ENCODE data around the gene ERBB4.

Gene ERBB4

DNA sequence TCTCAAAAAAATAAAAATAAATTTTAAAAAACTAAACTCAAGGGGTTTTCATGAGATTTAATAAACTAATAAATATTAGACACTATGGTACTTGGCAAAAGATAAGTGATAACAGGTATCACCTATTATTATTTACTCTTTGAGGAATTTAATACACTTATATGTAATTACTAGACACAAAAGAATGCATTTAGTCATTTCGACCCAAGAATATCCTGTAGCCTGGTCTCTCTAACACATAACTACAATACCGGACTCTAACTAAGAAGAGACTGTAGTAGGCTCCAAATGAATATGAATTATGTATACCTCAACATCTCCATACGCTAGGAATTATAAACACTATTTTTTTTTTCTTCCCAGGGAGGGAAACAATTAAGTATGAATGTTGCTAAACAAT lies 1131.5 kb downstream of the ERBB4 start:
- H3K27ac ChIP-seq (ENCODE audit: low read length) = no peak overlapping the region
- H3K9ac ChIP-seq (ENCODE audit: low read depth, low read length) = no peak overlapping the region
- H3K4me1 ChIP-seq (ENCODE audit: insufficient read depth, low read length) = peaks cover 3% of the 10 kb centered on the region; the same call in 1 of the 2 replicates
- no peaks in the 10 kb centered on the region for H3K36me3 ChIP-seq (ENCODE audit: insufficient read depth, low read depth, low read length)
- H3K27me3 ChIP-seq (ENCODE audit: insufficient read depth, low read length) = no peaks in the 10 kb centered on the region
- no peaks in the 10 kb centered on the region for H3K9me3 ChIP-seq (ENCODE audit: insufficient read depth, low read depth, low read length)
- H3K4me3 ChIP-seq (ENCODE audit: low read length) = no peak overlapping the region

DNA sequence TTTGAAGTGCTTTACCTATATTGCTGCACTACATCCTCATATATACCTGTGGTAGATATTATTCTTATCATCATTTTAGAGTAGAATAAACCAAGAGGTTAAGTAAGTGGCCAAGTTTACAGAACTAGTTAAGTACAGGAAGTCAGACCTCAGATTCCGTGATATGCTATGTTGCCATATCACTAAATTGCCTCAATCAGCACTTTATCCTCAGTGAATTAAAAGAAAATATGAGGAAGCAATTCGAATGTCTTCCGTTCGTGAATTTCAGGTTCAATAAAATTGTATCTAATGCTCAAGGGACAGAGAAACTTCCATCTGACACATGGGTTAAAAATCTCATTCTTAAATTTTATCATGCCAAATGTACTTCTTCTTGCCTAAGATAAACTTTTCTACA lies 1133.6 kb downstream of the ERBB4 start:
- H3K36me3 ChIP-seq (ENCODE audit: insufficient read depth, low read depth, low read length) = no peaks in the 10 kb centered on the region
- peaks cover 3% of the 10 kb centered on the region; the same call in 1 of the 2 replicates for H3K4me1 ChIP-seq (ENCODE audit: insufficient read depth, low read length)
- H3K27me3 ChIP-seq (ENCODE audit: insufficient read depth, low read length) = no peaks in the 10 kb centered on the region
- H3K9me3 ChIP-seq (ENCODE audit: insufficient read depth, low read depth, low read length) = no peaks in the 10 kb centered on the region
- H3K27ac ChIP-seq (ENCODE audit: low read length) = no peak overlapping the region
- H3K4me3 ChIP-seq (ENCODE audit: low read length) = no peak overlapping the region
- H3K9ac ChIP-seq (ENCODE audit: low read depth, low read length) = no peak overlapping the region

DNA sequence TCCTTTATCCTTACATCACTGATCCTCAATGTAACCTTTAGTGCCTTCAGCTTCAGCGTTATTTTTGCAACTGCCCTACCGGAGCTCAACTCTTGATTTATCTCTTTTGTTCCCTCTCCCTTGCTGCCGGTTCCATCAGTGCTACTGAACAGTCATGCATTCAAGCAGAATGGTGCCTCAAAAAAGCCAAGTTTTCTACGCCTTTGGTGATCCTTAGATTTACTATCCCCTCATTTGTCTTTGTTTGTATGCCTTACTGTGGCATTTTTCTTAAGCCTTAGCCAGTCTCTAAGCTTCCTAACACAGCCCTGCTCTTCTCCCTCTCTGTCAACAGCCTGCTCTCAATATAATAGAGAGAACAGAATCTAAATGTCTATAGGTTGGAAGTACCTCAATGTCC lies 1134.5 kb downstream of the ERBB4 start:
- H3K9ac ChIP-seq (ENCODE audit: low read depth, low read length) = no peak overlapping the region
- no peaks in the 10 kb centered on the region for H3K9me3 ChIP-seq (ENCODE audit: insufficient read depth, low read depth, low read length)
- no peaks in the 10 kb centered on the region for H3K27me3 ChIP-seq (ENCODE audit: insufficient read depth, low read length)
- no peak overlapping the region for H3K4me3 ChIP-seq (ENCODE audit: low read length)
- H3K27ac ChIP-seq (ENCODE audit: low read length) = no peak overlapping the region
- H3K36me3 ChIP-seq (ENCODE audit: insufficient read depth, low read depth, low read length) = no peaks in the 10 kb centered on the region
- H3K4me1 ChIP-seq (ENCODE audit: insufficient read depth, low read length) = peaks cover 3% of the 10 kb centered on the region; the same call in 1 of the 2 replicates

DNA sequence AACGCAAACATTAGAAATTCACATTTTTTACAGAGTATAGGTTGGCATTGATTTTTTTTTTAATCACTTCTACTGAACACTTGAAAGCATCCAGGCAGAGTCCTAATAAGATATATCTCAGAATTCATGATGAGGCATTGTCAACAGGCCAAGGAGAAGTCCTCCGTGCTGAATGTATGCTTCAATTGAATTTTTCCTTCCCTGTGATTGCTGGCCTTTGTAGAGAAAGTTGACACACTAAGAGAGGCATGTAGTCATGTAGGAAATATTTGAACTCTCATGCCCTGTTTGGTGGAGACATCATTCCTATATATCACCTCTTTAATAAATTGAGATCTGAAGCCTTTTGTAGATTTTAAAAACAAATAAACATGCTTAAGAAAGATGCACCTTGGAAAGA lies 1137.3 kb downstream of the ERBB4 start:
- Histone ChIP-seq H3K9ac (ENCODE audit: low read depth, low read length) (no peak overlapping the region), H3K4me1 (ENCODE audit: insufficient read depth, low read length) (0 out of 2 replicates have a peak, but pooled peaks cover 3% of the 10 kb centered on the region)

DNA sequence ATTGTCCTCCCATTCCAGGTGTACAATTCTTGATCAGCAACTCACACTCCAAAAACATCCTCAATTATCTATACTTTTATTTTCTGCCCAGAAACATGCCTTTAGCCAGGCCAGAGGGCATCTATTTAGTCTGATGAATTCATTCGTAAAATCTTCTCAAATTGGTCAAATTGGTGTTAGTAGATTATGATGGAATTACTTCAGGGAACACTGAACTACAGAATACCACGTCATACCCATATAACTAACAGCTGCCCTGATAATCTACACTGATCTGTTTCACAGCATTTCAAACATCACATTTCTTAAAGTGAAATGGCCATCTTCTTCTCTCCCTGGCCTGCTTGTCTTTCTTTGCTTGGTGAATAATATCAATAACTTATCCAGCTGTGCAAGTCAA lies 1140.8 kb downstream of the ERBB4 start:
- Histone ChIP-seq H3K9me3 (ENCODE audit: insufficient read depth, low read depth, low read length) (no peaks in the 10 kb centered on the region), H3K27ac (ENCODE audit: low read length) (no peak overlapping the region), H3K36me3 (ENCODE audit: insufficient read depth, low read depth, low read length) (no peaks in the 10 kb centered on the region), H3K4me1 (ENCODE audit: insufficient read depth, low read length) (no peaks in the 10 kb centered on the region; the same call in 1 of the 2 replicates), H3K27me3 (ENCODE audit: insufficient read depth, low read length) (no peaks in the 10 kb centered on the region), H3K4me3 (ENCODE audit: low read length) (no peak overlapping the region), H3K9ac (ENCODE audit: low read depth, low read length) (no peak overlapping the region)

More for the DNA sequence above, 1137.3 kb downstream of the ERBB4 start:
- Histone ChIP-seq H3K27ac (ENCODE audit: low read length) (no peak overlapping the region), H3K9me3 (ENCODE audit: insufficient read depth, low read depth, low read length) (no peaks in the 10 kb centered on the region), H3K27me3 (ENCODE audit: insufficient read depth, low read length) (no peaks in the 10 kb centered on the region), H3K4me3 (ENCODE audit: low read length) (no peak overlapping the region), H3K36me3 (ENCODE audit: insufficient read depth, low read depth, low read length) (no peaks in the 10 kb centered on the region)

DNA sequence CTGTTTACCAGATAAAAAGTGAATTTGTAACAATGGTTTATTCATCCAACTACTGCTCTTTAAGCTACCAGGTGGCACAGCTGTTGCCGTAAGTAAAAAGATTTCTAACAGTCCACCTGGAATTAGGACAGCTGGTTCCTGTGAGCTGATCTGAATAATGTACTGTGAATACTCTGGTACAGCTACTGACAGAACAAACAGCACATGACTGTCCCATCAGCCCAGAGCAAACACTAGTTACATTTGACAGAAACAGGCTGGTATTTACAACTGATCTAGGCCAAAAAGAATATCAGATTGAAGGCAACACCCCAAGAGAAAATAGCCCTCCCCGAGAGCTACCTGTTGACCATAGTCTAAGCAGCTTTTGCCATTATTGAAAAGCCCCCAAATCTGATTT lies 1141.8 kb downstream of the ERBB4 start:
- Histone ChIP-seq H3K9ac (ENCODE audit: low read depth, low read length) (peak overlapping the region; percentile 21; the same call in 1 of the 2 replicates), H3K9me3 (ENCODE audit: insufficient read depth, low read depth, low read length) (no peaks in the 10 kb centered on the region), H3K27me3 (ENCODE audit: insufficient read depth, low read length) (no peaks in the 10 kb centered on the region), H3K36me3 (ENCODE audit: insufficient read depth, low read depth, low read length) (no peaks in the 10 kb centered on the region), H3K4me1 (ENCODE audit: insufficient read depth, low read length) (no peaks in the 10 kb centered on the region; the same call in 1 of the 2 replicates), H3K27ac (ENCODE audit: low read length) (no peak overlapping the region), H3K4me3 (ENCODE audit: low read length) (no peak overlapping the region)

DNA sequence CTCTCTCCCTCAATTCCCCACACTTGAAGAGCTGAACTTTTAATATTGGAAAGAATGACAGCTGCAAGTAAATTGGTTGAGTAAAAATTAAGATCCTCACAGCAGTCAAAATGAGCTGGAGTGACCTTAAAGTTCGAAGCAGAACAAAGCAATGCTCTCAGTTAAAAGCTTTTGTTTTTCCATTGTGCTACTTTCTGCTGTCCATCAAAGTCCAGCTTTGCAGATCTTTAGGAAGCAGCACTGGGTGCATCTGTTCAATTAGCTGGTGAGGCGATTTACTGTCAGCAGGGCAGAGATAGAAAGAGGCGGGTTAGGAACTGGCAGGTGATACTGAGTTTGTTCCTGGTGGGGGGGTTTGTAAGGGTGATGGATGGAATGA lies 1147.4 kb downstream of the ERBB4 start:
- Histone ChIP-seq H3K9ac (ENCODE audit: low read depth, low read length) (no peak overlapping the region), H3K27ac (ENCODE audit: low read length) (no peak overlapping the region), H3K4me3 (ENCODE audit: low read length) (no peak overlapping the region), H3K36me3 (ENCODE audit: insufficient read depth, low read depth, low read length) (no peaks in the 10 kb centered on the region), H3K27me3 (ENCODE audit: insufficient read depth, low read length) (no peaks in the 10 kb centered on the region), H3K4me1 (ENCODE audit: insufficient read depth, low read length) (peaks cover 5% of the 10 kb centered on the region), H3K9me3 (ENCODE audit: insufficient read depth, low read depth, low read length) (no peaks in the 10 kb centered on the region)

DNA sequence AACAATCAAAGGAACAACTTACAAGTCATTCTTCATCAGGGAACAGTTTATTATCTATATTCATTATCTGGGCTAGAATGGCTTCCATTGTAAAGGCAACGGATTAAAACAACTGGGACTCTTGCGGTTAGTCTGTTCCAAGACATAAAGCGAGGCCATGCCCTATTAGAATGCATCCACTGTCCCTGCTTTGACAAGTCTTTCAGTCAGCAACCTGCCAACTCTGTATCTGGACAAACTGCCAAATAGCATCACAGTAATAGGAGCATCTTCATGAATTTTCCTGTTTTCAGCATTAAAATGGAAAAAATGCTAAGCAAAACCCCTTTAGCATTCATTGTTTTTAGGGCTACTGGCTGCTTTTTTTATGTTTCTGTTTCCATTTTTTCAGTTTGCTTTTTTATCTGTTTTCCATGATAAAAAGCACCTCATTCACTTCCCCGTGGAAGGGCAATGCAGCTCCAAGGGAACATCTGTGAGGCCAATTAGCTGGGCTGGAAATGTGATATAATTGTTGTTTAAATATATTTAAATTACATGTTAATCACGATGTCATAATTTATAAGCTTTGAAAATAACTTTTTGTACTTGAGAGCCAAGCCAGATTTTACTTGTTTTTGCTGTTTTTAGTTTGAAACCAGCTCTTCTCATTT lies 1147.9 kb downstream of the ERBB4 start:
- no peak overlapping the region for H3K27ac ChIP-seq (ENCODE audit: low read length)
- H3K4me3 ChIP-seq (ENCODE audit: low read length) = no peak overlapping the region
- H3K36me3 ChIP-seq (ENCODE audit: insufficient read depth, low read depth, low read length) = no peaks in the 10 kb centered on the region
- no peak overlapping the region for H3K9ac ChIP-seq (ENCODE audit: low read depth, low read length)
- H3K4me1 ChIP-seq (ENCODE audit: insufficient read depth, low read length) = peaks cover 5% of the 10 kb centered on the region
- no peaks in the 10 kb centered on the region for H3K9me3 ChIP-seq (ENCODE audit: insufficient read depth, low read depth, low read length)
- no peaks in the 10 kb centered on the region for H3K27me3 ChIP-seq (ENCODE audit: insufficient read depth, low read length)

DNA sequence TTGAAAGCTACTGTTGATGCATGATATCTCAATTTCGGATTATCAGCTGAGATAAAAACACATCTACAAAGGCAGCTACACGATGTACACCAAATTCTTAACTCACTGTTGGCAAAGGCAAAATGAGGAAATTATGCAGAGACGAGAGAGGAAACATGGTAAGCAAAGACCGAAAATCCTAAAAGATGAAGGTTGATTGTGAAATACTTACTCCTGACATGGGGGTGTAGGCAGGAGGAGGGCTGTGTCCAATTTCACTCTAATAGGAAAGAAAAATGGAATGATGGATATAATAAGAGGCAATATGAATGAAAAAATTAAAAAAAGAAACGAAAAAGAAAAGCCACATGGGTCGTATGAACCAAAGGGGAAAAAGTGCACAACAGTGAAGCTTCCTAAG lies 1150.9 kb downstream of the ERBB4 start:
- Histone ChIP-seq H3K9me3 (ENCODE audit: insufficient read depth, low read depth, low read length) (no peaks in the 10 kb centered on the region), H3K4me3 (ENCODE audit: low read length) (no peak overlapping the region), H3K9ac (ENCODE audit: low read depth, low read length) (no peak overlapping the region), H3K36me3 (ENCODE audit: insufficient read depth, low read depth, low read length) (no peaks in the 10 kb centered on the region), H3K4me1 (ENCODE audit: insufficient read depth, low read length) (peaks cover 5% of the 10 kb centered on the region), H3K27me3 (ENCODE audit: insufficient read depth, low read length) (no peaks in the 10 kb centered on the region), H3K27ac (ENCODE audit: low read length) (no peak overlapping the region)

DNA sequence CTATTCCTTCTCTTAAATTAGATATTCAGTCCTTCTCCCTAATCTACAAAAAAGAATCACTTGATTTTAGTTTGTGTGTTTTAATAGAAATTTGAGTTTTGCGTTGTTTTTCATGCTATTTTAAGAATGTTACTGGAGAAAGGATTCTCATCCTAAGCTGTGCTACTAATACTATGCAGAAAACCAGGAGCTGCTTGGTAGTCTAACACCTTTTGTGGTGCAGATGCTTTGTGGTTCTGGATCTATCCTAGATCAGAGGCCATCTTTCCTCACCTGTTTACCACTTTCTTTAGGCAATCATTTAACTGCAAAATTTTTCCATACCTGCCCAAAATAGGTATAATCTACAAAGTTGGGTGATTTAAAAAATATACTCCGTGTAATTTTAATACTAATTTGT lies 1158.6 kb downstream of the ERBB4 start:
- no peaks in the 10 kb centered on the region for H3K4me1 ChIP-seq (ENCODE audit: insufficient read depth, low read length)
- no peak overlapping the region for H3K4me3 ChIP-seq (ENCODE audit: low read length)
- no peaks in the 10 kb centered on the region for H3K27me3 ChIP-seq (ENCODE audit: insufficient read depth, low read length)
- H3K9ac ChIP-seq (ENCODE audit: low read depth, low read length) = no peak overlapping the region
- no peaks in the 10 kb centered on the region for H3K9me3 ChIP-seq (ENCODE audit: insufficient read depth, low read depth, low read length)
- no peak overlapping the region for H3K27ac ChIP-seq (ENCODE audit: low read length)
- H3K36me3 ChIP-seq (ENCODE audit: insufficient read depth, low read depth, low read length) = no peaks in the 10 kb centered on the region

DNA sequence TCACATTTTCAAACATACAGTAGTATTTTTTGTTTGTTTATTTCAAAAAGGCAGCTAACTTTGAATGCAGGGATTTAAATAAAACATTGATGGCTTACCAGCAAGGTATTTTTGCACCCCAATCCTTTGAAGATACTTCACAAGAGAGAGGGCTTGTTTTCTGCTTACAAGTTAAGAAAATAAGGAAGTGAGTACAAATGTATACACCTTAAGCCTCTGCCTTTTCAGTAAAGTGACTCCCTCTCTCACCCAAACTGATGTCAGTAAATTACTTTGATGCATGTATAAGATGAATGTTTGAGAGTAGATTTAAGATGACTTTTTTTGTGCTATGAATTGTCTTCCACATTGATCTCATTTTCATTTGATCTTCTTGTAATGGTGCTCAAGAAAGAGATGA lies 1162.2 kb downstream of the ERBB4 start:
- Histone ChIP-seq H3K27me3 (ENCODE audit: insufficient read depth, low read length) (no peaks in the 10 kb centered on the region), H3K4me3 (ENCODE audit: low read length) (no peak overlapping the region), H3K27ac (ENCODE audit: low read length) (no peak overlapping the region), H3K9me3 (ENCODE audit: insufficient read depth, low read depth, low read length) (no peaks in the 10 kb centered on the region), H3K9ac (ENCODE audit: low read depth, low read length) (no peak overlapping the region), H3K4me1 (ENCODE audit: insufficient read depth, low read length) (no peaks in the 10 kb centered on the region), H3K36me3 (ENCODE audit: insufficient read depth, low read depth, low read length) (no peaks in the 10 kb centered on the region)

DNA sequence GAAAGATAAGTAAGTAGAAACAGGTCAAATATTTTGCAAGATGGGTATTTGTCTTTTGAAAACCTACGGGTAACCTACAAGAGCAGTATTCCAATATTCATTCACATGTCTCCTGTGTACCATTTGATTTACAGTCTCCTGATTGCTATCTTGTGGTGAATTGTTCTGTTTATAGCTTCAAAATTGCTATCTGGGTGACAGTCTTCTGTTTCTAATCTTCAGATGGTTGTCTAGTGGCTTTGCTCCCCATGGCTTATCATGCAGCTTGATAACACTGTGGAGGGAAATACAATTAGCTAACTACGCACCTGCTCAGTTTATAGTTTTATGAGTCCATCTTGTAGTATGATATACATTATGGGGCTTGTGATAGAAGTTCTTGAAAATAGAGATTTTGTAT lies 1165.4 kb downstream of the ERBB4 start:
- no peak overlapping the region for H3K9ac ChIP-seq (ENCODE audit: low read depth, low read length)
- H3K36me3 ChIP-seq (ENCODE audit: insufficient read depth, low read depth, low read length) = no peaks in the 10 kb centered on the region
- H3K27me3 ChIP-seq (ENCODE audit: insufficient read depth, low read length) = no peaks in the 10 kb centered on the region
- no peaks in the 10 kb centered on the region for H3K9me3 ChIP-seq (ENCODE audit: insufficient read depth, low read depth, low read length)
- H3K27ac ChIP-seq (ENCODE audit: low read length) = no peak overlapping the region
- peaks cover 1% of the 10 kb centered on the region; the same call in 1 of the 2 replicates for H3K4me1 ChIP-seq (ENCODE audit: insufficient read depth, low read length)
- no peak overlapping the region for H3K4me3 ChIP-seq (ENCODE audit: low read length)
